VCaP (cell line): ENCODE data around the gene RECQL5.
"Not testable (repeated sequence)": the region's sequence is repeated elsewhere in the genome, so short reads cannot be mapped to it uniquely, and the experiment has no call there.

Experiments used
- H3K27ac ChIP-seq: fragments of 450-650 bp; 2 replicates; pipeline ENCODE4 v1.5.1; 2017
- TF ChIP-seq, protein P1 (sequence below): fragments of 450-650 bp; conservative IDR thresholded peaks from 2 replicates; pipeline ENCODE4 v1.5.1; 2017; ENCODE audit warnings: mild to moderate bottlenecking, moderate library complexity

Gene RECQL5

DNA sequence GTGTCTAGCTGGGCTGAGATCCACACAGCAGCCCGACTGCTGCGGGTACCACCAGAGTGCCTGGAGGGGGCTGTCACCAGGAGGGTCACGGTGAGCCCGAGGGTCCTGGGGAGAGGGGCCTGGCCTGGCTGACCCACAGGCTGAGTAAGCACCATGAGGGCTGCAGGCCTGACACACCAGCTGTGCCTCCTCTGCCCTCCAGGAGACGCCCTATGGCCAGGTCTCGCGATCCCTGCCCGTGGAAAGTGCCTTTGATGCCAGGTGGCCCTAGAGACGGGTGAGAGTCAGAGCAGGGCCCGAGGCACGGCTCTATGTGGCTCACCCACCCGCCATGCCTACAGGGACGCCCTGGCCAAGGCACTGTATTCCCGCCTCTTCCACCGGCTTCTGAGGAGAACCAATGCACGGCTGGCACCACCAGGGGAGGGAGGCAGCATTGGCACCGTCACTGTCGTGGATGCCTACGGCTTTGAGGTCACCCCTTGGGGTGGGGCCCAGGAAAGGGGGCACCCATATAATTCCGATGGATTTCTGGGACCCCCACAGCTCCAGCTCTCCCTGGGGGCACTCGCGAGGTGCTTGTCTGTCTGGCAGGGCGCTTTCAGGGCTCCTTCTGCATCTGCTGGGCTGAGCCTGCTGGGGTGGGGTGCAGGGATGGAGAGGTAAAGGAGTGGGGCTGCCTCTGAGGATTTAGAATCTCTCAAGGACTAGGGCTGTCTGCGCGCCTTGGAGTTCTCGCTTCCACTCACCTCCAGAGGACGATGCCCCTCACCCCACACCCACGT, 72.3 kb downstream of the RECQL5 start:
- no peak overlapping the region for H3K27ac ChIP-seq
- TF ChIP-seq, protein P1, sequence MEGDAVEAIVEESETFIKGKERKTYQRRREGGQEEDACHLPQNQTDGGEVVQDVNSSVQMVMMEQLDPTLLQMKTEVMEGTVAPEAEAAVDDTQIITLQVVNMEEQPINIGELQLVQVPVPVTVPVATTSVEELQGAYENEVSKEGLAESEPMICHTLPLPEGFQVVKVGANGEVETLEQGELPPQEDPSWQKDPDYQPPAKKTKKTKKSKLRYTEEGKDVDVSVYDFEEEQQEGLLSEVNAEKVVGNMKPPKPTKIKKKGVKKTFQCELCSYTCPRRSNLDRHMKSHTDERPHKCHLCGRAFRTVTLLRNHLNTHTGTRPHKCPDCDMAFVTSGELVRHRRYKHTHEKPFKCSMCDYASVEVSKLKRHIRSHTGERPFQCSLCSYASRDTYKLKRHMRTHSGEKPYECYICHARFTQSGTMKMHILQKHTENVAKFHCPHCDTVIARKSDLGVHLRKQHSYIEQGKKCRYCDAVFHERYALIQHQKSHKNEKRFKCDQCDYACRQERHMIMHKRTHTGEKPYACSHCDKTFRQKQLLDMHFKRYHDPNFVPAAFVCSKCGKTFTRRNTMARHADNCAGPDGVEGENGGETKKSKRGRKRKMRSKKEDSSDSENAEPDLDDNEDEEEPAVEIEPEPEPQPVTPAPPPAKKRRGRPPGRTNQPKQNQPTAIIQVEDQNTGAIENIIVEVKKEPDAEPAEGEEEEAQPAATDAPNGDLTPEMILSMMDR: no peak

GRCh38 chr17:75593430-75593829, 73.5 kb downstream of the RECQL5 start:
- not testable (repeated sequence) for H3K27ac ChIP-seq

DNA sequence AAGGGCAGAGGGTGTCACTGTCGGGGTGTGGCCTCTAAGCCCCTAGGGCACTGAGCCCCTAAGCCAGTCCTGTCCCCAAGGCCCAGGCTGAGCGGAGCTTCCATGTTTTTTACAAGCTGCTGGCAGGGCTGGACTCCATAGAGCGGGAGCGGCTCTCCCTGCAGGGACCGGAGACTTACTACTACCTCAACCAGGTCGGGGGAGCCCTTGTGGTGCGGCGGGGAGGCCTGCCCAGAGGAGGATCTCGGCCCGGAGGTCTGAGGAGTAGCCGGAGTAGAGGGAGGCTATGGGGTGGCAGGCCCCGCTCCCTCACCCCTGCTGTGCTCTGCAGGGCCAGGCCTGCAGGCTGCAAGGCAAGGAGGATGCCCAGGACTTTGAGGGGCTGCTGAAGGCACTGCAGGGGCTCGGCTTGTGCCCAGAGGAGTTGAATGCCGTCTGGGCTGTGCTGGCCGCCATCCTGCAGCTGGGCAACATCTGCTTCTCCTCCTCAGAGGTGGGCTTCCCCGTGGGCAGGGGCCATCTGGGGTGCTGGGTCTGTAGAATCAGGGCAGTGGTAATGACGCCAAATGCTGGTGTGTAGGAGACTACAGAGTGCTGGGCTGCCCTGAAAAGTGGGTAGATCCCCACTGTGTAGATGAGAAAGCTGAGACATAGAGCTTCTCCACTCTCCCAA, 74.5 kb downstream of the RECQL5 start:
- H3K27ac ChIP-seq: no peak overlapping the region

GRCh38 chr17:75591722-75592302, 75.1 kb downstream of the RECQL5 start:
- no peak overlapping the region for H3K27ac ChIP-seq
- TF ChIP-seq, protein P1: no peak

More for the DNA sequence above, 74.5 kb downstream of the RECQL5 start:
- TF ChIP-seq, protein P1: no peak

DNA sequence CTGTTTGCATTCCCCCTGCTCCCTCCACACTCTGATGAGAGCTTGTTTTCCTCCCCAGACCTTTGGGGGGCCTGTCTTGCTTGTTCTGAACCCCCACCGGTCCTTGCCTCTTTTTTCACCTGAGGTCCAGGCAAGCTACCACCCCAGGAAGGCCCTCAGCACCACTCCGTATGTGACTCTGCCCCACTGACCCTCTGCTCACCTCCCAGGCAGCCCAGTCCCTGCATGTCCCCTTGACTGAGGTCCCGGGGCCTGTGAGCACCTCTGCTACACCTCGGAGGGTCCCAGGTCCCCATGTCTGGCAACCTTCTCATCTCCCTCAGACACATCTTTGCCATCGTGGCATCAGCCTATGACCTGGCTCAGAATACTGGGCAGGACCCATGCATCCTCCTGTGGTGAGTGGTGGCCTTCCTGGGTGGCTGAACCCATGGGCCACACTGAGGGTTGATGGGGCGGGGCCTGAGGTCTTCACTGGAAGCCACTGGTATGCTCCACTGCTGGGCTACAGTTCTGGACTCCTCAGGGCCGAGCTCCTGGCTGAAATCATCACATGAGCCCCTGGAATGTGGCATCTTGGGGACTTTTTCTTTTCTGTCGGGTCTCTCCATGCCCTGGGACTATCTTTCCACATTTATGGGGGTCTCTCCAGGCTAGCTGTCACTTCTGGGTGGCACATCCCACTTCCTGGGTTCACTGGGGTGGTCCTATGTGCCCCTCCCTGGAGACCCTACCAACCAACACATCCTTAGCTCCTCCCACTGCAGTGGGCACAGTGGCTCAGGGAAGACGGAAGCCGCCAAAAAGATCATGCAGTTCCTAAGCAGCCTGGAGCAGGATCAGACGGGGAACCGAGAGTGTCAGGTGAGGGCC, 75.9 kb downstream of the RECQL5 start:
- H3K27ac ChIP-seq: no peak overlapping the region
- TF ChIP-seq, protein P1: no peak

DNA sequence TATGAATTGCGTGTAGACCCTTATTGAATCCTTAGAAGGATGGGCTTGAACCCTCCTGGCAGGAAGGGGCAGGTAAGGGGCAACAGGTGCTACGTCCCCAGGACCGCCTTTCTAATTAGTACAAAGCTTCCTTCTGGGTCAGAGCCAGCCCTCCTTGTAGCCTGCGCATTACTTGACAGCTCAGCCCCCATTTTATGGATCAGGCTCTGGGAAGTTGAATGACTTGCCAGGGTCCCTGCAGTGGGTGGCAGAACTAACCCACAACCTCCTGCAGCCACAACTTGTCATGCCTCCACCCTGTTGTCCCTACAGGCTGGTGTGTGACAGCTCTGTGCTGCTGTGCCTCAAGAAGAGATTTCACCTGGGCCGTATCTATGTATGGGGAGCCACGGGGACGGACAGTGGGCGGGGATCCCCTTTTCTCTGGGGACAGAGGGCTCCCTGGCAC, 76.6 kb downstream of the RECQL5 start:
- no peak overlapping the region for H3K27ac ChIP-seq
- TF ChIP-seq, protein P1: no peak

GRCh38 chr17:75589919-75590303, 77.0 kb downstream of the RECQL5 start:
- TF ChIP-seq, protein P1: no peak

More at GRCh38 chr17:75589919-75590303, 77.0 kb downstream of the RECQL5 start:
- H3K27ac ChIP-seq: no peak overlapping the region
